KOPT-K1 (cell line): ENCODE results near the gene NDUFA11.
"Not testable (repeated sequence)": the region's sequence is repeated elsewhere in the genome, so short reads cannot be mapped to it uniquely, and the experiment has no call there.

ENCODE experiments used
- H3K27ac ChIP-seq: fragments of 200-600 bp; sonication (generic); 2 replicates; pipeline ENCODE4 v1.5.1; 2016; ENCODE audit warnings: antibody characterized with exemption, mild to moderate bottlenecking, low read depth, low read length; ENCODE audit not compliant: poor library complexity, severe bottlenecking
- H3K36me3 ChIP-seq: fragments of 200-600 bp; sonication (generic); 2 replicates; pipeline ENCODE4 v1.5.1; 2017; ENCODE audit warnings: antibody characterized with exemption, mild to moderate bottlenecking, low read length, moderate library complexity; ENCODE audit not compliant: insufficient read depth
- H3K9me3 ChIP-seq: fragments of 200-600 bp; sonication (generic); 2 replicates; pipeline ENCODE4 v1.5.1; 2017; ENCODE audit warnings: antibody characterized with exemption, low read length, mild to moderate bottlenecking; ENCODE audit not compliant: insufficient read depth, poor library complexity, severe bottlenecking

NDUFA11 gene

GRCh38 chr19:5873617-5874199 lies 29.9 kb downstream of the NDUFA11 start:
- no peaks in the 10 kb centered on the region for H3K9me3 ChIP-seq
- H3K36me3 ChIP-seq, result no peaks in the 10 kb centered on the region
- no peak overlapping the region for H3K27ac ChIP-seq

GRCh38 chr19:5870986-5871394 lies 32.6 kb downstream of the NDUFA11 start:
- H3K36me3 ChIP-seq, result no peaks in the 10 kb centered on the region
- no peak overlapping the region for H3K27ac ChIP-seq
- H3K9me3 ChIP-seq, result no peaks in the 10 kb centered on the region

GRCh38 chr19:5867201-5868136 lies 36.1 kb downstream of the NDUFA11 start:
- Histone ChIP-seq H3K9me3 (no peaks in the 10 kb centered on the region), H3K36me3 (no peaks in the 10 kb centered on the region), H3K27ac (no peak overlapping the region)

GRCh38 chr19:5865772-5866171 lies 37.8 kb downstream of the NDUFA11 start:
- Histone ChIP-seq H3K9me3 (no peaks in the 10 kb centered on the region), H3K27ac (no peak overlapping the region)

GRCh38 chr19:5864725-5865486 lies 38.7 kb downstream of the NDUFA11 start:
- Histone ChIP-seq H3K27ac (no peak overlapping the region), H3K9me3 (no peaks in the 10 kb centered on the region), H3K36me3 (no peaks in the 10 kb centered on the region)

More at GRCh38 chr19:5865772-5866171, 37.8 kb downstream of the NDUFA11 start:
- H3K36me3 ChIP-seq, result no peaks in the 10 kb centered on the region

GRCh38 chr19:5864013-5864720 lies 39.4 kb downstream of the NDUFA11 start:
- no peaks in the 10 kb centered on the region for H3K36me3 ChIP-seq
- no peak overlapping the region for H3K27ac ChIP-seq
- H3K9me3 ChIP-seq, result no peaks in the 10 kb centered on the region

GRCh38 chr19:5863030-5863665 lies 40.4 kb downstream of the NDUFA11 start:
- H3K9me3 ChIP-seq, result no peaks in the 10 kb centered on the region
- H3K36me3 ChIP-seq, result no peaks in the 10 kb centered on the region
- H3K27ac ChIP-seq, result no peak overlapping the region

- Histone ChIP-seq H3K36me3 (no peaks in the 10 kb centered on the region), H3K27ac (no peak overlapping the region), H3K9me3 (no peaks in the 10 kb centered on the region)
Observed at GRCh38 chr19:5857203-5858081, 46.1 kb downstream of the NDUFA11 start.

- H3K9me3 ChIP-seq, H3K27ac ChIP-seq, H3K36me3 ChIP-seq: not testable (repeated sequence)
Observed at GRCh38 chr19:5855151-5855550, 48.4 kb downstream of the NDUFA11 start.

- H3K9me3 ChIP-seq, H3K36me3 ChIP-seq, H3K27ac ChIP-seq: not testable (repeated sequence)
Observed at GRCh38 chr19:5854121-5854520, 49.5 kb downstream of the NDUFA11 start.

GRCh38 chr19:5851302-5851701 lies 52.3 kb downstream of the NDUFA11 start, which contains the start of gene FUT3:
TSS of gene FUT3 (minus strand) at chr19:5851449.
- no peaks in the 10 kb centered on the region for H3K36me3 ChIP-seq
- H3K9me3 ChIP-seq, result no peaks in the 10 kb centered on the region
- no peak within 1 kb of the TSS for H3K27ac ChIP-seq

- no peaks in the 10 kb centered on the region for H3K9me3 ChIP-seq
- no peaks in the 10 kb centered on the region for H3K36me3 ChIP-seq
- no peak overlapping the region for H3K27ac ChIP-seq
Observed at GRCh38 chr19:5850743-5851293, 52.8 kb downstream of the NDUFA11 start.

GRCh38 chr19:5850189-5850588 lies 53.4 kb downstream of the NDUFA11 start:
- H3K9me3 ChIP-seq, result no peaks in the 10 kb centered on the region
- no peak overlapping the region for H3K27ac ChIP-seq
- no peaks in the 10 kb centered on the region for H3K36me3 ChIP-seq
